ENCODE results near the gene NUDT22. TPM values are rescaled to one million over a fixed set of nuclear protein-coding genes. Genes with fewer than 3 reads are reported as not detected.
A peak's percentile ranks its signal among the peaks of the same experiment; 100 is the strongest.
"Not testable (repeated sequence)": the region's sequence is repeated elsewhere in the genome, so short reads cannot be mapped to it uniquely, and the experiment has no call there.

NUDT22 gene
- total RNA-seq, 1 donor, result 19.4 TPM

DNA sequence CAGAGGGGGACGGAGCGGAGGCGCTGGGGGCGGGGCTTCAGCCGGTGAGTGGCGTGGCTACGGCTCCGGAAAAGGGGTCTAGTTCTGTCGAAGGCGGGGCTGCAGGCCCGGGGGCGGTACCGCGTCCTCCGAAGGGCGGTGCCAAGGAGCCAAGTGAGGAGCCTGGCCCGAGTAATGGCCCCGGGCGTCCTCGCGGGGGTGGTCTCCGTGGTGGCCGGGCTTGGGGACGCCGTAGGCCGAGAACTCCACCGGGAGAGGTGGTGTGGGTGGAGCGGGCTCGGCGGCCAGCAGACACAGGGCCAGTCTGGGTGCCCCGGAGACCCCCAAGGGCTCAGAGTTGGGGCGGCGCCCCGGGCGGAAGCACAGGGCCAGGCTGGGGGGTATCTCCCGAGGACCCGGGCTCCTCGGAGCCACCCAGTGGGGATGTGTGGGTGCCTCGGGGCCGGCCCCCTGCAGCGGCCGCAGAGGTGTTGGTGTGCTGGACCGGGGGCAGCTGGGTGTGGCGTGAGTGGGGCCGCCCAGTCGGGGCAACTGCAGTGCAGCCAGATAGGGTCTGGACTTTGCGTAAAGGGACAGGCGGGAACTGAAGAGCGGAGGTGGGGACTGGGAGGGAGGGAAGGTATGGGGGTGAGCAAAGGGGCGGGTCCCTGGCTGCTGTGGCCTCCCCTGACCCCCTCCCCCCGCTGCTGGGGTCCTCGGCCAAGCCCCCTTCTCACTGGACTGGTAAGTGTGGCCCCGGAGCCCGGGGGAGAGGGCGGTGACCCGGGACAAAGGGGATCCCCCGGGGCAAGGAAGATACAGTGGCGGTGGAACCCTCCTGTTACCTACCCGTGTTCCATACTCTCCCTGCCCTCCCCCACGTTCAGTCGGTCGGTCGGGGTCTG, 15.7 kb downstream of the NUDT22 start:
- peaks cover 69% of the 10 kb centered on the region for H3K4me1 ChIP-seq (ENCODE audit: insufficient read depth, low read length)

GRCh38 chr11:64243236-64243854, 17.3 kb downstream of the NUDT22 start:
- Histone ChIP-seq H3K27me3 (ENCODE audit: insufficient read depth, low read length) (no peaks in the 10 kb centered on the region), H3K4me3 (ENCODE audit: low read length) (no peak overlapping the region), H3K9me3 (ENCODE audit: low read depth, low read length) (no peaks in the 10 kb centered on the region), H3K4me1 (ENCODE audit: insufficient read depth, low read length) (peaks cover 65% of the 10 kb centered on the region)

More for the DNA sequence above, 15.7 kb downstream of the NUDT22 start:
- Histone ChIP-seq H3K9me3 (ENCODE audit: low read depth, low read length) (no peaks in the 10 kb centered on the region), H3K27me3 (ENCODE audit: insufficient read depth, low read length) (no peaks in the 10 kb centered on the region), H3K4me3 (ENCODE audit: low read length) (peak overlapping the region; percentile 71)

DNA sequence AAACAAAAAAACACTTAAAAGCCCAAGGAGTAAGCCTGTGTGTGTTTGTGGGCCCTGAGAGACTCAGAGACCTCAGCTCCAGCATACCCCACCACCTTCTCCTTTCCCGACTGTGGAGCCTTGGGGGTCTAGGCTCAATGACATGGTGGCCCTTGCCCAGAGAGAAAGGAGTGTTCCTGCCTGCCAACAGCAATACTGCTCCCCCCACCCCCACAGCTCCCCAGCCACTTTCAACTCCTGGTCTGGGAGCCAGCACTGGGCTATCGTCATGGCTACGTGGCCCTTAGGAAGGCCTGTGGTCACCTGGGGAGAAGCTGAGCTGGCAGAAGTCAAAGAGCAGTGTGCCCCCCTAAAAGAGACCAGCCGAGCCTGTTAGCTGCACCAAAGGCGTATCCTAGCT, 18.0 kb downstream of the NUDT22 start:
- Histone ChIP-seq H3K27me3 (ENCODE audit: insufficient read depth, low read length) (no peaks in the 10 kb centered on the region), H3K4me1 (ENCODE audit: insufficient read depth, low read length) (peaks cover 57% of the 10 kb centered on the region), H3K4me3 (ENCODE audit: low read length) (no peak overlapping the region), H3K9me3 (ENCODE audit: low read depth, low read length) (no peaks in the 10 kb centered on the region)

DNA sequence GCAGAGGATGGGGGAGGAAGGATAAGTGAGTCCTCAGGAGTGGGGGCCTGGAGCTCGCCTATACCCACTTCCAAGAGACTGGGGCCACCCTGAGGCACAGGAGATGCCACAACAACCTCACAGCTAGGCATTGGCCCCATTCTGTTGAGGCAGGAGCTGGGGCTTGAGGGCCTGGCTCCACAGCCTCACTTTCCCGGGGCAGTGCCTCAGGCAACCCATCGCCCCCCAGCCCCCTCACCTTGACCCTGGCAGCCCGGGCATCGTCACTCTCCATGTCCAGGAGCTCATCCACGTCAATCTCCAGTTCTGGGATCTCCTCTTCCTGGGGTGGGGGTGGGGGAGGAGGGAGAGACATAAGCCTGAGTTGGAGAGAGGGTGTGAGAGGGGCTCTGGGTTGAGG, 18.9 kb downstream of the NUDT22 start:
- Histone ChIP-seq H3K4me3 (ENCODE audit: low read length) (no peak overlapping the region), H3K4me1 (ENCODE audit: insufficient read depth, low read length) (peaks cover 49% of the 10 kb centered on the region), H3K9me3 (ENCODE audit: low read depth, low read length) (no peaks in the 10 kb centered on the region), H3K27me3 (ENCODE audit: insufficient read depth, low read length) (no peaks in the 10 kb centered on the region)

DNA sequence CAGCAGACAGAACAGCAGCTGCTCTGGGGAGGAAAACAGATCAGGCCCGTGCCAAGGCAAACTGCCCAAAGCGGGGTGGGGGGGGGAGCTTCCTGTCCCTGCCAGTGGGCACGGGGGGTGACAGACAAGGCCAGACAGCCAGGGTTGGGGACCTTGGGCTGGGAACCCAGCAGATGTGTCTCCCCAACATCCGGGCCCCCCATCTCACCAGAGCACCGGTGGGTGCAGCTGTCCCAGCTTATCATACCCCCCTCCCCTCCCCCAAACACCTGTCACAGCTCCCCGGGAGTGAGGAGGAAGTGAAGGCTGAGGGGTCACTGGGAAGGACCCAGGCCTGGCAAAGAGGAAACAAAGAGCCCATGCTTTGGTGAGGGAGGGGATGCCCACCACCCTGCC, 19.3 kb downstream of the NUDT22 start:
- Histone ChIP-seq H3K27me3 (ENCODE audit: insufficient read depth, low read length) (no peaks in the 10 kb centered on the region), H3K9me3 (ENCODE audit: low read depth, low read length) (no peaks in the 10 kb centered on the region), H3K4me3 (ENCODE audit: low read length) (peak overlapping the region; percentile 44), H3K4me1 (ENCODE audit: insufficient read depth, low read length) (peaks cover 44% of the 10 kb centered on the region)

DNA sequence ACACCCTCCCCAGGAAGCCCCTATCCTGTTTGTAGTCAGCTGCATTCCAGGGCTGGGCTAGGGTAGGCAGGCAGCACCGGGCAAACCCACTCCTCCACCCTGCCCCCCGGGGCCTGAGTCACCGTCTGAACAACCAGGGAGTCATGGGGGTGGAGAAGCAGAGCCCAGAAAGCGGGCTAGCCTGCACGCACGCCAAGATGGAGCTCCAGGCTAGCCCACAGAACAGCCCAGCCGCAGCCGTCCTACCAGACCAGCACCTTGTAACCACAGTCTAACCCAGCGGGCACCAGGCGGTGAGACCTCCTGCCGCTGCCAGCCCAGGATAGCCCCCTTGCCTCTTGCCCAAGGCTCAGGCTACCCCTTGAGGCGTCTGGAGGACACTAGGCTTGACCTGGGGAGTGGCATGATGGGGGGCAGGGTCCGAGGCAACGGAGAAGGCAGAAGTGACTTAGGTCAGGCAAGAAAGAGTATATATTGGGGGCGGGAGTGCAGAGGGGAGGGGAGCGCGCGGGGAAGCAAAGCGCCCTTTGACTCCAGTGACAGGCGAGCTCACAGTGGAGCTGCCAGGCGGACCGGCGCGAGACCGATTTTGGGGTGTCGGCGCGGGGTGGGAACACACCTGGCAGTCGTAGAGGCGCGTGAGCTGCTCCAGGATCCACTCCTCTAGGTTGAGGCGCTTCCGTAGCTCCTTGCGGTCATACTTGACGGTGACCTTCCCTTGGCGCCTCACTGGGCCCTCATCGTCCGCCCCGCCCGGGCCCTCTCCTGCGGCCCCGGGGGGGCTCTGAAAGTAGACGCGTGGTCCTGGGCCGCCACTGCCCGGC, 19.9 kb downstream of the NUDT22 start:
- no peaks in the 10 kb centered on the region for H3K27me3 ChIP-seq (ENCODE audit: insufficient read depth, low read length)
- peaks cover 47% of the 10 kb centered on the region for H3K4me1 ChIP-seq (ENCODE audit: insufficient read depth, low read length)
- no peaks in the 10 kb centered on the region for H3K9me3 ChIP-seq (ENCODE audit: low read depth, low read length)
- peak overlapping the region; percentile 44 for H3K4me3 ChIP-seq (ENCODE audit: low read length)

DNA sequence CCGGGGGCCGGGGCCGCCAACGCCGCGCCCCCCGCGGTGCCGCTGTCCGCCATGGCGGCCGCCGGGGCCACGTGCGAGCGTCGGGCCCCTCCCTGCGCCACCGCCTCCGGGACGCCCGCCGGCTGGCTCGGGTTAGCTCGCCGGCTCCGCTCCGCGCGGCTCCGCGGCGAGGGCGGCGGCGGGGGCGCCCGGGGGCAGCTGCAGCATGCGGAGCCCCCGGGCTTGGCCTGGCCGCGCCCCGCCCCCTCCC, 20.5 kb downstream of the NUDT22 start:
- not testable (repeated sequence) for H3K9me3 ChIP-seq (ENCODE audit: low read depth, low read length); H3K27me3 ChIP-seq (ENCODE audit: insufficient read depth, low read length)
- H3K4me3 ChIP-seq (ENCODE audit: low read length), result peak overlapping the region; percentile 44

DNA sequence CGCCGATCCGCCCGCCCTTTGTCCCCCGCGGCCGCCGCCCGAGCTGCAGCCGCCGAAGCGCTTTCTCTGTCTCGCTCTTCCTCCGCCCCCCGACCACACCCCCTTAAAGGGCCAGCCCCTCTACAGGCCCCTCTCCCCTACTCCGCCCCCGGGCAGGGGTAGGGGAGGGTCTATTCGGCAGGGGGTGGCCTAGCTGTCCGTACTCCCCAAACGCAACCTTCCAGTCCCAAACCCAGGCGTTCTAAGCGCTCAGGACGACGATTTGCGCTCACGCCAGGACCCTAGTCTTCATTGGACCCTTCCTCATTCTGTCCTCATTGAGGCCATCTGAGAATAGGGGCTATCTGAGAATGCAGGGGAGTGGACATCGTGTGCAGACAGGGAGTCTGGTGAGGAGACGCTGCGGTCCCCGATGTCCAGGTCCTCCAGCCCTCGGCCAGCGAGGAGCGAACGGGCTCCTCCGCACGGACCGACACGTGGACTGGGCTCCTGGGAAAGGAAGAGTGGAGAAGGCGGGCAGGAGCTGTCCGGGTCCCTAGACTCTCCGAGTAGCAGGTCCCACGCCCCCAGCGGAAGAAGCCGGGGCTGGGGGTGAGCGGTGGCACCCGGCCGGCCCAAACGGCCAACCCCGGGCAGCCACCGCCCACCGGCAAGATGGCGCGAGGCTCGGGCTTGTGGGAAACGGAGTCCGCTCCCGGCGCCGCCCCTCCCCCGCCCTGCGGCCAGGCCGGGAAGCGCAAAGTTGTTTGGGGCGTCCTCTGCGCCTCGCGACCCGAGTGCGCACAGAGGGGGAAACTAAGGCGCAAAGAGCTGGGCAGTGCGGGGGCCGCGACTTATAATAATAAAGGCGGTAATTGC, 21.0 kb downstream of the NUDT22 start, which contains the start of gene PPP1R14B:
PPP1R14B (minus strand) TSS at position 73 of the 858 bp plus-strand sequence. CDS start 270 bp downstream, outside the sequence.
- peak within 1 kb of the TSS; percentile 66 for H3K4me3 ChIP-seq (ENCODE audit: low read length)
- H3K9me3 ChIP-seq (ENCODE audit: low read depth, low read length), result no peaks in the 10 kb centered on the region
- peaks cover 49% of the 10 kb centered on the region for H3K4me1 ChIP-seq (ENCODE audit: insufficient read depth, low read length)
- H3K27me3 ChIP-seq (ENCODE audit: insufficient read depth, low read length), result no peaks in the 10 kb centered on the region

More for the DNA sequence above, 20.5 kb downstream of the NUDT22 start:
- peaks cover 48% of the 10 kb centered on the region for H3K4me1 ChIP-seq (ENCODE audit: insufficient read depth, low read length)

- Histone ChIP-seq H3K27me3 (ENCODE audit: insufficient read depth, low read length) (no peaks in the 10 kb centered on the region), H3K4me3 (ENCODE audit: low read length) (peak overlapping the region; percentile 66), H3K9me3 (ENCODE audit: low read depth, low read length) (no peaks in the 10 kb centered on the region), H3K4me1 (ENCODE audit: insufficient read depth, low read length) (peaks cover 49% of the 10 kb centered on the region)
These were observed 21.9 kb downstream of the NUDT22 start for GRCh38 chr11:64247729-64248531.

GRCh38 chr11:64248578-64248977, 22.5 kb downstream of the NUDT22 start:
- Histone ChIP-seq H3K4me3 (ENCODE audit: low read length) (no peak overlapping the region), H3K27me3 (ENCODE audit: insufficient read depth, low read length) (no peaks in the 10 kb centered on the region), H3K9me3 (ENCODE audit: low read depth, low read length) (no peaks in the 10 kb centered on the region), H3K4me1 (ENCODE audit: insufficient read depth, low read length) (peaks cover 46% of the 10 kb centered on the region)

- peaks cover 45% of the 10 kb centered on the region for H3K4me1 ChIP-seq (ENCODE audit: insufficient read depth, low read length)
- H3K4me3 ChIP-seq (ENCODE audit: low read length), result no peak overlapping the region
- H3K9me3 ChIP-seq (ENCODE audit: low read depth, low read length), result no peaks in the 10 kb centered on the region
- H3K27me3 ChIP-seq (ENCODE audit: insufficient read depth, low read length), result no peaks in the 10 kb centered on the region
These were observed 23.0 kb downstream of the NUDT22 start for GRCh38 chr11:64249038-64249437.

GRCh38 chr11:64249563-64250414, 23.7 kb downstream of the NUDT22 start:
- Histone ChIP-seq H3K4me3 (ENCODE audit: low read length) (no peak overlapping the region), H3K27me3 (ENCODE audit: insufficient read depth, low read length) (no peaks in the 10 kb centered on the region), H3K9me3 (ENCODE audit: low read depth, low read length) (no peaks in the 10 kb centered on the region), H3K4me1 (ENCODE audit: insufficient read depth, low read length) (peaks cover 45% of the 10 kb centered on the region)

GRCh38 chr11:64250415-64251015, 24.4 kb downstream of the NUDT22 start:
- no peak overlapping the region for H3K4me3 ChIP-seq (ENCODE audit: low read length)
- no peaks in the 10 kb centered on the region for H3K9me3 ChIP-seq (ENCODE audit: low read depth, low read length)
- peaks cover 38% of the 10 kb centered on the region for H3K4me1 ChIP-seq (ENCODE audit: insufficient read depth, low read length)
- H3K27me3 ChIP-seq (ENCODE audit: insufficient read depth, low read length), result no peaks in the 10 kb centered on the region
